Subcutaneous adipose tissue (tissue), 4 donors: ENCODE measurements around the gene SUCLG1. TPM values are rescaled to one million over a fixed set of nuclear protein-coding genes. Genes with fewer than 3 reads are reported as not detected.

Experiments
- total RNA-seq, 4 donors: library from RNA; depleted of rRNA; stranded (reverse); fragments of >200 nt; gene quantifications; one replicate each; pipeline ENCODE4 v1.1.0, GENCODE V29; 2016
- TF ChIP-seq, protein P1 (sequence below): fragments of 450-650 bp; IDR thresholded peaks from one replicate; pipeline ENCODE4 v1.5.1; 2016; ENCODE audit warnings: low read depth, mild to moderate bottlenecking, control low read depth, antibody characterized with exemption, moderate library complexity

Gene SUCLG1
- total RNA-seq, 4 donors from 2014 or later, result 83.8 to 284 (median 129) TPM

DNA sequence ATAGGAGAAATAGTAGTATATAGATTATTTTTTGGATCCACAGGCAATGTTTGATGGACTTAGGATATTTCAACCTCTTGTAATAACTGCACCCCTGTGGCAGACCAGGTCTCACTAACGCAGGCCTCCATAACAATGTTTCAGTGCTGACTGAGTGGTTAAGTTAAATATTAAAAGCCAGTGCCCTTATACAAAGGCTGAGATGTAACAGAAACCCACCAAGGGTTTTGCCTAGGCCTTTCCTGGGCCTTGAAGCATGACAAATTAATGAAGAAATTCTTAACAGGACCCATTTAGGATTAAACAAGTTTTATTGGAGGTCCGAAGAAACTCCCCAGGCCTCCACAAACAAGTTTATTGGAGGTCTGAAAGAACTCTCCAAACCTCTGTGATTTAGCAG is 1.6 kb upstream of the SUCLG1 start:
- TF ChIP-seq, protein P1, sequence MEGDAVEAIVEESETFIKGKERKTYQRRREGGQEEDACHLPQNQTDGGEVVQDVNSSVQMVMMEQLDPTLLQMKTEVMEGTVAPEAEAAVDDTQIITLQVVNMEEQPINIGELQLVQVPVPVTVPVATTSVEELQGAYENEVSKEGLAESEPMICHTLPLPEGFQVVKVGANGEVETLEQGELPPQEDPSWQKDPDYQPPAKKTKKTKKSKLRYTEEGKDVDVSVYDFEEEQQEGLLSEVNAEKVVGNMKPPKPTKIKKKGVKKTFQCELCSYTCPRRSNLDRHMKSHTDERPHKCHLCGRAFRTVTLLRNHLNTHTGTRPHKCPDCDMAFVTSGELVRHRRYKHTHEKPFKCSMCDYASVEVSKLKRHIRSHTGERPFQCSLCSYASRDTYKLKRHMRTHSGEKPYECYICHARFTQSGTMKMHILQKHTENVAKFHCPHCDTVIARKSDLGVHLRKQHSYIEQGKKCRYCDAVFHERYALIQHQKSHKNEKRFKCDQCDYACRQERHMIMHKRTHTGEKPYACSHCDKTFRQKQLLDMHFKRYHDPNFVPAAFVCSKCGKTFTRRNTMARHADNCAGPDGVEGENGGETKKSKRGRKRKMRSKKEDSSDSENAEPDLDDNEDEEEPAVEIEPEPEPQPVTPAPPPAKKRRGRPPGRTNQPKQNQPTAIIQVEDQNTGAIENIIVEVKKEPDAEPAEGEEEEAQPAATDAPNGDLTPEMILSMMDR, result no peak

GRCh38 chr2:84459944-84460429 is 907 bp upstream of the SUCLG1 start:
- TF ChIP-seq, protein P1, result no peak

DNA sequence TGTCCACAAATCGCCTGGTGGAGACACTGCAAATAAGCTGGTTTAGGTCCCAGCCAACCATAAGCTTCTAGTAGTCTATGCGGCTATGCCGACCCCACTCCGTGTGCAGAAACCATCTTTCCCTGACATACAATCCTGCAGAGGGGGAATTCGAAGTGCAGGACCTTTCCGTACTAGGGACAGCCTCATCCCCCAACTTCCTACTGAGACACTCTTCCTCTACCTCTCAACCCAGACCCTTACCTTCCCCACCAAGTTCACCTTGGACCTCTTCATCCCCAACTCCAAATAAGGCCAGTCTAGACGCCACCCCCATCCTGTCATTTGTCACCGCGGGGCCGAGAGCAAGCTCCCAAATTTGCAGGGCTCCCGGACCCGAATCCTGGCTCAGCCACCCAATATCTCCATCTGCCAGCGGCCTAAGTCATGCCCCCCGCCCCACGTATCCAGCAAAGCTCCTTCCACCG is 496 bp downstream of the SUCLG1 start:
- TF ChIP-seq, protein P1, result no peak

DNA sequence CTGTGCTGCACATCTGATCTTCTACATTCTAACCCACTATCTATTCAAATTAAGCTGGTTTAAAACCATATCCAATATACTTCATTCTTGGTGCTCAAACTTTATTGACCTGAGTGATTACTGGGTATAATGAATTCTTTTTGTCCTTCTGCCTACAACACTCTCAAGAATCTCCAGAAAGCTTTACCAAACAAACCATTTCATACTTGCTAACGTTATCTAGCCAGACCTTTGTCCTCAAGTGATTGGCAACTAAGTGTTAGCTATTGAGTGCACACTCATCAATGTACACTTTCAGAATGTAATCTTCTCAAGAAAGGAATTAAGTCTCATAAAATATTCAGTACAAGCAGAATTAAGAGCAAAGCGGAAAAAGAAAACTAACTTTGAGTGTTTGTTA is 1.4 kb downstream of the SUCLG1 start:
- TF ChIP-seq, protein P1, result no peak

DNA sequence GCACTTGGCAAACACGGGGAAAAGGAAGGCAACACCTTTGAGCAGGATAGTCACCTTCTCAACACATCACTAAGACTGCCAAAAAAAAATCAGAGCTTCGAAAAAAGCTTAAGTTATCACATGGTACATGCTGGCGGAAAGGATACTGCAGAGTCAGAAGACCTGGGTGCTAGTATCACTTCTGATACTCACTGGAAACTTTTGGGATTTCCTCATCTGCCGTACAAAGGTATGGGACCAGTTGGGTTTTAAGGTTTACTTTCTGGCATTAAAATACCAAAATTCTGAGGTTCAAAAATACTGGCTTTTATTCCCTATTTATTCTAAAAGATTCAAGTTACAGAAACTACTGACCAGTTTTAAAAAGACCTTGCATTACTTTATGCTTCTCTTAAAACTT is 2.9 kb downstream of the SUCLG1 start:
- TF ChIP-seq, protein P1, result no peak

DNA sequence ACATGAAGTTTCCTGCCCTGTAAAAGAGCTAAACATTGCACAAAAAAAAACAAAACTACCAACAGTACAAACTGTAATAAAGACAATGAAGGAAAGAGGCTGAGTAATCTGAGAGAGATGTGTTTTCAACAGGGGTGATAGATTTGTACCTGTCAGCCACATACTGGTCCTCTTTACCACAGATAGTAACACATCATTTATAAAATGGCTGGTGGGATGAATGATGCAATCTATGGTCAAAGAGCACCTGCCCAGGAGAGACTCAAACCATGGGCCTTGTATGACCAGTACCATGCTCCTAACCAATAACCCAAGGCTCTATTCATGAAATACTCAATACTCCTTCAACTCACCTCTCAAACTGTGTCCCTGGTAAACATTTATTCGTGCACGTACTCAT is 4.5 kb downstream of the SUCLG1 start:
- TF ChIP-seq, protein P1, result no peak

DNA sequence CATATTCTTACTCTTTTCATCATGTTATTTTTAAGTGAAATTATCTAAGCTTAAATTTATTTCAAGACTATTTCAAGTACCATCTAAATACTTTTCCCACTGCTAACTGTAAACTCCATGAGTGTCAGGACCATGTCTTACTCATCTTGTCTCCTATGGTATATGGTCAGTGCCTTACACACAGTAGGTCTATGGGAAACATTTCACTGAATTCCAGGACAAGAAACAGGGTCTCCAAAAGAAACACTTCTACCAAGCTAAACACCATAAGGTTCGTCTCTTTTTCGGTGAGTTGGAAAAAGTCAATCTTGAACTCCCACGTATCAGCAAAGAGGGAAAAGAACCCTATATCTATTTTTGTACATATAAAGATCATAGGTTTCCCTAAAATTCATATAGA is 6.5 kb downstream of the SUCLG1 start:
- TF ChIP-seq, protein P1, result no peak
